HepG2 (cell line): ENCODE results near the gene CDK12. TPM values are rescaled to one million over a fixed set of nuclear protein-coding genes. Genes with fewer than 3 reads are reported as not detected.

Source experiments
- ATAC-seq: fragments of 200-7000 bp; cut with Tn5 transposase; 3 replicates; pipeline ENCODE4 v1.9.1; 2020; ENCODE audit warnings: mild to moderate bottlenecking, moderate library complexity
- BruUV-seq: library from RNA; stranded (reverse); fragments of 400-500 nt; replicated peaks from 2 replicates; lab custom pipeline; 2021; lab: Mats Ljungman, UMichigan
- CTCF ChIA-PET: fragments of 300-600 bp; formaldehyde crosslinking; extraction: SDS; loops from one replicate; lab custom pipeline; 2021; ENCODE audit warnings: low total read pairs, inconsistent platforms, low intra/inter-chr PET ratio; lab: Yijun Ruan, JAX
- POLR2A ChIA-PET: fragments of 350-600 bp; sonication (Branson Sonifier 250); formaldehyde crosslinking; loops from one replicate; lab custom pipeline; 2020; ENCODE audit warnings: antibody characterized with exemption, inconsistent platforms; lab: Yijun Ruan, JAX
- DNase-seq: peaks from one replicate; pipeline ENCODE4 v3.0.0-alpha.2; 2015; ENCODE audit warnings: low spot score
- FAIRE-seq: peaks from 3 replicates; lab custom pipeline; 2011; peaks lifted over from hg19 to GRCh38; lab: Jason Lieb, UNC
- H2AFZ ChIP-seq: one replicate; pipeline ENCODE4 v1.6.1; 2011; ENCODE audit warnings: low read length, inconsistent platforms
- H3K27ac ChIP-seq: fragments of 300-600 bp; 3 replicates; pipeline ENCODE4 v1.8.0; 2011; ENCODE audit warnings: mixed run types, mild to moderate bottlenecking, mixed read lengths, low read length, inconsistent platforms; ENCODE audit not compliant: insufficient read depth; ENCODE audit errors: extremely low read length
- H3K27me3 ChIP-seq, 2 experiments: fragments of 200-600 bp in 1 of 2; 2 replicates in 1 of 2; 3 replicates in 1 of 2; pipeline versions ENCODE4 v1.6.0 to v1.8.0; 2011; ENCODE audit warnings: low read length in 2 of 2, mild to moderate bottlenecking in 2 of 2, moderate library complexity in 2 of 2, inconsistent platforms in 1 of 2; ENCODE audit not compliant: insufficient read depth in 2 of 2, control insufficient read depth in 1 of 2
- H3K36me3 ChIP-seq, 2 experiments: fragments of 200-600 bp in 1 of 2; replicated peaks in 1 of 2; 2 replicates in 1 of 2; 3 replicates in 1 of 2; pipeline versions ENCODE4 v1.5.1 to v1.8.0; 2011; ENCODE audit warnings: low read length in 2 of 2, inconsistent platforms in 1 of 2; ENCODE audit not compliant: insufficient read depth in 2 of 2, control insufficient read depth in 1 of 2
- H3K4me1 ChIP-seq: 2 replicates; pipeline ENCODE4 v1.5.1; 2012; ENCODE audit warnings: low read length, inconsistent platforms; ENCODE audit not compliant: insufficient read depth
- H3K4me2 ChIP-seq: 2 replicates; pipeline ENCODE4 v1.6.0; 2011; ENCODE audit warnings: low read depth, low read length, inconsistent platforms
- H3K4me3 ChIP-seq, 3 experiments: fragments of 200-600 bp in 1 of 3; sonication (generic), shearing (Covaris generic) in 1 of 3; replicated peaks in 1 of 3; 2 replicates each; pipeline ENCODE4 v1.5.1; 2011 to 2016; ENCODE audit warnings: low read length in 3 of 3, inconsistent platforms in 2 of 3, low read depth in 2 of 3, mild to moderate bottlenecking in 2 of 3, control low read depth in 1 of 3, mixed read lengths in 1 of 3; ENCODE audit not compliant: insufficient read depth in 1 of 3
- H3K79me2 ChIP-seq: one replicate; pipeline ENCODE4 v1.6.1; 2011; ENCODE audit warnings: low read length, inconsistent platforms; ENCODE audit not compliant: insufficient read depth
- H3K9ac ChIP-seq: 2 replicates; pipeline ENCODE4 v1.6.0; 2011; ENCODE audit warnings: mild to moderate bottlenecking, low read depth, low read length, inconsistent platforms; ENCODE audit not compliant: insufficient read depth
- H3K9me3 ChIP-seq: 2 replicates; pipeline ENCODE4 v1.5.1; 2012; ENCODE audit warnings: mild to moderate bottlenecking, low read length
- H4K20me1 ChIP-seq: 2 replicates; pipeline ENCODE4 v1.6.0; 2011; ENCODE audit warnings: inconsistent platforms, mild to moderate bottlenecking, low read length, moderate library complexity; ENCODE audit not compliant: insufficient read depth
- CENPT ChIP-seq: sonication (generic); formaldehyde crosslinking; IDR thresholded peaks from 2 replicates; pipeline ENCODE4 v1.8.0; 2022; ENCODE audit warnings: low read depth, mild to moderate bottlenecking, moderate library complexity, missing genetic modification reagents
- CENPX ChIP-seq: sonication (generic); formaldehyde crosslinking; IDR thresholded peaks from 2 replicates; pipeline ENCODE4 v1.9.0; 2021; ENCODE audit warnings: mild to moderate bottlenecking, missing genetic modification reagents, moderate library complexity
- ETV5 ChIP-seq: IDR thresholded peaks from 2 replicates; pipeline ENCODE4 v1.6.1; 2018; ENCODE audit warnings: missing biosample characterization, missing genetic modification reagents, inconsistent platforms, borderline replicate concordance
- POLR2A ChIP-seq, 2 experiments: IDR thresholded peaks; 2 replicates each; pipeline ENCODE4 v1.6.1; 2011; ENCODE audit warnings: low read depth in 2 of 2, low read length in 2 of 2, mild to moderate bottlenecking in 1 of 2, moderate library complexity in 1 of 2; ENCODE audit not compliant: insufficient read depth in 1 of 2
- STAT5B ChIP-seq: sonication (generic); formaldehyde crosslinking; IDR thresholded peaks from 2 replicates; pipeline ENCODE4 v1.4.0; 2020; ENCODE audit warnings: missing genetic modification reagents
- SYNCRIP ChIP-seq: fragments of 200-400 bp; formaldehyde crosslinking; IDR thresholded peaks from 2 replicates; pipeline ENCODE4 v1.6.1; 2018; ENCODE audit warnings: mild to moderate bottlenecking, low read depth, low read length; ENCODE audit not compliant: insufficient read depth
- TCF7L2 ChIP-seq: IDR thresholded peaks from 2 replicates; pipeline ENCODE4 v1.6.1; 2011; ENCODE audit warnings: mild to moderate bottlenecking, low read depth, low read length, moderate library complexity
- XBP1 ChIP-seq: sonication (generic); formaldehyde crosslinking; IDR thresholded peaks from 2 replicates; pipeline ENCODE4 v1.5.0; 2020; ENCODE audit warnings: missing genetic modification reagents
- ZNF567 ChIP-seq: sonication (generic); formaldehyde crosslinking; IDR thresholded peaks from 2 replicates; pipeline ENCODE4 v1.8.1; 2023; ENCODE audit warnings: mild to moderate bottlenecking, missing genetic modification reagents, borderline replicate concordance
- ZNF569 ChIP-seq: sonication (generic); formaldehyde crosslinking; IDR thresholded peaks from 2 replicates; pipeline ENCODE4 v1.5.0; 2020; ENCODE audit warnings: mild to moderate bottlenecking, missing genetic modification reagents, moderate library complexity, borderline replicate concordance
- ZNF605 ChIP-seq: sonication (generic); formaldehyde crosslinking; IDR thresholded peaks from 2 replicates; pipeline ENCODE4 v1.8.0; 2022; ENCODE audit warnings: mild to moderate bottlenecking, missing genetic modification reagents
- ZNF670 ChIP-seq: sonication (generic); formaldehyde crosslinking; IDR thresholded peaks from 2 replicates; pipeline ENCODE4 v1.8.0; 2022; ENCODE audit warnings: mild to moderate bottlenecking, missing genetic modification reagents, borderline replicate concordance
- ZNF7 ChIP-seq: IDR thresholded peaks from 2 replicates; pipeline ENCODE4 v1.6.1; 2016; ENCODE audit warnings: missing biosample characterization, missing genetic modification reagents
- ZNF75D ChIP-seq: sonication (generic); formaldehyde crosslinking; IDR thresholded peaks from 2 replicates; pipeline ENCODE4 v1.8.1; 2023; ENCODE audit warnings: missing genetic modification reagents, mild to moderate bottlenecking, borderline replicate concordance
- ZNF773 ChIP-seq: sonication (generic); formaldehyde crosslinking; IDR thresholded peaks from 2 replicates; pipeline ENCODE4 v1.4.0; 2020; ENCODE audit warnings: missing genetic modification reagents, borderline replicate concordance
- WGBS: methylation state at CpG from one replicate; pipeline ENCODE4 v1.1.6; 2017; ENCODE audit warnings: low lambda C conversion rate; 5-methylcytosine and 5-hydroxymethylcytosine counted together
- in situ Hi-C: cut with HindIII; loops from 2 replicates; pipeline ENCODE4 v1.10.0; 2017; ENCODE audit warnings: low pct_unique_long_range_greater_than_20kb; ENCODE audit not compliant: extremely low pct_ligation_motif_present
- intact Hi-C: fragments of 100-400 bp; cut with micrococcal nuclease; formaldehyde crosslinking; loops from one replicate; pipeline ENCODE4 v1.10.0; 2022; ENCODE audit not compliant: unreplicated experiment
- polyA plus RNA-seq, 8 experiments: library from polyadenylated mRNA; depleted of rRNA in 3 of 8; stranded (reverse) in 7 of 8; unstranded in 1 of 8; fragments of >200 nt; fragmentation: Illumina TruSeq in 4 of 8; extraction: Trizol in 4 of 8; gene quantifications; 2 replicates each; pipeline versions ENCODE4 v1.2.1 to v1.2.3, GENCODE V29; 2011 to 2016; ENCODE audit warnings: low read depth in 4 of 8, missing spikeins in 1 of 8, mixed read lengths in 1 of 8; ENCODE audit not compliant: insufficient read depth in 1 of 8
- total RNA-seq, 5 experiments: library from RNA; depleted of rRNA; stranded (reverse); fragments of >200 nt; fragmentation: Illumina TruSeq; extraction: Trizol; gene quantifications; 2 replicates each; pipeline ENCODE4 v1.2.3, GENCODE V29; 2016; ENCODE audit warnings: low read depth in 1 of 5
- TF ChIP-seq, protein P1 (sequence below): IDR thresholded peaks from 2 replicates; pipeline ENCODE4 v1.6.1; 2016
- TF ChIP-seq, protein P2 (sequence below): fragments of 450-650 bp; IDR thresholded peaks from 2 replicates; pipeline ENCODE4 v1.6.1; 2017

The CDK12 gene
- total and polyA plus RNA-seq, 2 of the 13 experiments (the other 11 are each of a cell fraction or from before 2014, with no cell fraction given): 24.0 to 88.6 TPM

- H3K79me2 ChIP-seq: peaks cover 50% of the 10 kb centered on the region
- ChIA-PET CTCF (no interaction called here), POLR2A (interaction anchor here (7.8 kb wide), 1 partner anchor 16 kb away, joined by 302 read pairs; the partner anchor contains the start of gene CDK12)
- H3K9me3 ChIP-seq: no peaks in the 10 kb centered on the region
- no peak overlapping the region for H3K4me3 ChIP-seq
- H3K9ac ChIP-seq: no peak overlapping the region
- ATAC-seq (no peak), FAIRE-seq (no peak), DNase-seq (no peak)
- peaks cover 34% of the 10 kb centered on the region for H3K4me1 ChIP-seq
- H3K27me3 ChIP-seq: no peaks in the 10 kb centered on the region; a peak in 1 of 5 replicates
- H2AFZ ChIP-seq: no peak overlapping the region
- H3K4me2 ChIP-seq: no peak overlapping the region
- H4K20me1 ChIP-seq: peaks cover 15% of the 10 kb centered on the region; the same call in 1 of the 2 replicates
- in situ Hi-C loops (no loop called here), intact Hi-C loops (no loop called here)
- H3K27ac ChIP-seq: no peak overlapping the region
- 93% methylated on average over 5 of the region's 5 CpGs for WGBS
- peaks cover 9 to 42% of the 10 kb centered on the region in 2 experiments for H3K36me3 ChIP-seq
- BruUV-seq: no TSS peak
- TF ChIP-seq POLR2A (IDR thresholded peaks at IDR 0.05; ENCODE audit: insufficient read depth in 1 of 2, low read depth in 2 of 2, low read length in 2 of 2): no peak
- no peak for TF ChIP-seq STAT5B (CRISPR knock-in tag)
- TF ChIP-seq ZNF567 (CRISPR knock-in tag): no peak
- no peak for TF ChIP-seq ZNF7 (CRISPR knock-in tag)
- TF ChIP-seq, protein P1, sequence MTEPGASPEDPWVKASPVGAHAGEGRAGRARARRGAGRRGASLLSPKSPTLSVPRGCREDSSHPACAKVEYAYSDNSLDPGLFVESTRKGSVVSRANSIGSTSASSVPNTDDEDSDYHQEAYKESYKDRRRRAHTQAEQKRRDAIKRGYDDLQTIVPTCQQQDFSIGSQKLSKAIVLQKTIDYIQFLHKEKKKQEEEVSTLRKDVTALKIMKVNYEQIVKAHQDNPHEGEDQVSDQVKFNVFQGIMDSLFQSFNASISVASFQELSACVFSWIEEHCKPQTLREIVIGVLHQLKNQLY (CRISPR knock-in tag): no peak
- TF ChIP-seq XBP1: no peak
- no peak for TF ChIP-seq ZNF75D
- TF ChIP-seq ZNF569 (CRISPR knock-in tag): no peak
- TF ChIP-seq ZNF605 (CRISPR knock-in tag): no peak
- no peak for TF ChIP-seq CENPX
- TF ChIP-seq ETV5 (CRISPR knock-in tag): no peak
- TF ChIP-seq SYNCRIP: no peak
- no peak for TF ChIP-seq ZNF773 (CRISPR knock-in tag)
- TF ChIP-seq TCF7L2: no peak
- no peak for TF ChIP-seq ZNF670 (CRISPR knock-in tag)
- TF ChIP-seq, protein P2, sequence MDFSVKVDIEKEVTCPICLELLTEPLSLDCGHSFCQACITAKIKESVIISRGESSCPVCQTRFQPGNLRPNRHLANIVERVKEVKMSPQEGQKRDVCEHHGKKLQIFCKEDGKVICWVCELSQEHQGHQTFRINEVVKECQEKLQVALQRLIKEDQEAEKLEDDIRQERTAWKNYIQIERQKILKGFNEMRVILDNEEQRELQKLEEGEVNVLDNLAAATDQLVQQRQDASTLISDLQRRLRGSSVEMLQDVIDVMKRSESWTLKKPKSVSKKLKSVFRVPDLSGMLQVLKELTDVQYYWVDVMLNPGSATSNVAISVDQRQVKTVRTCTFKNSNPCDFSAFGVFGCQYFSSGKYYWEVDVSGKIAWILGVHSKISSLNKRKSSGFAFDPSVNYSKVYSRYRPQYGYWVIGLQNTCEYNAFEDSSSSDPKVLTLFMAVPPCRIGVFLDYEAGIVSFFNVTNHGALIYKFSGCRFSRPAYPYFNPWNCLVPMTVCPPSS: no peak
- no peak for TF ChIP-seq CENPT
Observed at GRCh38 chr17:39447561-39447960, 13.7 kb upstream of the CDK12 start.
